Endodermal cell (in vitro differentiated cells): ENCODE data around the gene AOPEP. TPM values are rescaled to one million over a fixed set of nuclear protein-coding genes. Genes with fewer than 3 reads are reported as not detected.
A peak's percentile ranks its signal among the peaks of the same experiment; 100 is the strongest.

ENCODE experiments used
- DNase-seq: peaks from one replicate; pipeline ENCODE4 v3.0.0-alpha.2; 2017
- H3K27ac ChIP-seq: 2 replicates; pipeline ENCODE4 v1.5.1; 2013; ENCODE audit warnings: mild to moderate bottlenecking, low read depth, low read length, moderate library complexity
- H3K27me3 ChIP-seq: 2 replicates; pipeline ENCODE4 v1.6.1; 2013; ENCODE audit warnings: mild to moderate bottlenecking, low read length, moderate library complexity; ENCODE audit not compliant: insufficient read depth, control insufficient read depth, poor library complexity, severe bottlenecking
- H3K36me3 ChIP-seq: 2 replicates; pipeline ENCODE4 v1.7.0; 2013; ENCODE audit warnings: mild to moderate bottlenecking, low read length, moderate library complexity; ENCODE audit not compliant: control insufficient read depth, insufficient read depth
- H3K4me1 ChIP-seq: one replicate; pipeline ENCODE4 v1.7.0; 2013; ENCODE audit warnings: low read length; ENCODE audit not compliant: control insufficient read depth, insufficient read depth
- H3K4me3 ChIP-seq: 2 replicates; pipeline ENCODE4 v1.5.1; 2013; ENCODE audit warnings: mild to moderate bottlenecking, low read length, moderate library complexity
- H3K9ac ChIP-seq: 2 replicates; pipeline ENCODE4 v1.6.1; 2013; ENCODE audit warnings: mild to moderate bottlenecking, low read length, moderate library complexity; ENCODE audit not compliant: poor library complexity, severe bottlenecking; ENCODE audit errors: extremely low read depth
- H3K9me3 ChIP-seq: 2 replicates; pipeline ENCODE4 v1.6.1; 2013; ENCODE audit warnings: mild to moderate bottlenecking, low read length, moderate library complexity; ENCODE audit not compliant: control insufficient read depth
- H3K27ac Mint-ChIP-seq: 2 replicates; pipeline ENCODE4 v1.8.0; 2020; ENCODE audit warnings: mixed read lengths
- H3K27me3 Mint-ChIP-seq: 2 replicates; pipeline ENCODE4 v1.8.0; 2021; ENCODE audit warnings: mild to moderate bottlenecking, mixed read lengths; ENCODE audit not compliant: insufficient read depth
- H3K36me3 Mint-ChIP-seq: 2 replicates; pipeline ENCODE4 v1.8.0; 2020; ENCODE audit warnings: low read depth, mixed read lengths
- H3K4me1 Mint-ChIP-seq: 2 replicates; pipeline ENCODE4 v1.8.0; 2020; ENCODE audit warnings: mixed read lengths
- H3K4me3 Mint-ChIP-seq: 2 replicates; pipeline ENCODE4 v1.8.0; 2020; ENCODE audit warnings: mild to moderate bottlenecking, moderate library complexity, mixed read lengths
- H3K9me3 Mint-ChIP-seq: 2 replicates; pipeline ENCODE4 v1.8.0; 2020; ENCODE audit warnings: mild to moderate bottlenecking, mixed read lengths
- WGBS, 2 experiments: methylation state at CpG; one replicate each; pipeline versions ENCODE4 v1.1.5 to v1.1.7; 2013; ENCODE audit warnings: missing lambda C conversion rate in 2 of 2, mixed read lengths in 1 of 2; ENCODE audit not compliant: insufficient coverage in 1 of 2, insufficient read length in 1 of 2; 5-methylcytosine and 5-hydroxymethylcytosine counted together
- total RNA-seq, 2 donors: library from RNA; stranded (reverse); fragmentation: NEBNext Ultra II Directional in 1 of 2; extraction: Animal tissue kit (Norgen Biotek cat#: 25700) in 1 of 2; gene quantifications; 2 replicates in 1 of 2; 3 replicates in 1 of 2; pipeline ENCODE4 v1.2.1, GENCODE V29; 2021
- TF ChIP-seq, protein P1 (sequence below): fragments of 200-600 bp; sonication (generic); conservative IDR thresholded peaks from 2 replicates; pipeline ENCODE4 v1.5.0; 2021; ENCODE audit warnings: antibody characterized with exemption, mild to moderate bottlenecking

Gene AOPEP
- total RNA-seq, 2 donors from 2014 or later, result 23.4 to 33.7 TPM

- DNase-seq, result no peak
- no peaks in the 10 kb centered on the region for H3K9me3 Mint-ChIP-seq
- H3K4me3 Mint-ChIP-seq, result no peak overlapping the region
- H3K4me1 ChIP-seq, result no peaks in the 10 kb centered on the region
- no peak overlapping the region for H3K27ac ChIP-seq
- WGBS, 2 experiments, result 89 to 100% methylated on average over 3 to 5 of the region's 5 CpGs
- no peaks in the 10 kb centered on the region for H3K9me3 ChIP-seq
- H3K36me3 Mint-ChIP-seq, result peaks cover 5% of the 10 kb centered on the region
- no peak overlapping the region for H3K9ac ChIP-seq
- peaks cover 11% of the 10 kb centered on the region for H3K4me1 Mint-ChIP-seq
- no peak overlapping the region for H3K27ac Mint-ChIP-seq
- no peaks in the 10 kb centered on the region for H3K36me3 ChIP-seq
- no peaks in the 10 kb centered on the region for H3K27me3 ChIP-seq
- H3K4me3 ChIP-seq, result no peak overlapping the region
- H3K27me3 Mint-ChIP-seq, result peaks cover 16% of the 10 kb centered on the region
- TF ChIP-seq, protein P1, sequence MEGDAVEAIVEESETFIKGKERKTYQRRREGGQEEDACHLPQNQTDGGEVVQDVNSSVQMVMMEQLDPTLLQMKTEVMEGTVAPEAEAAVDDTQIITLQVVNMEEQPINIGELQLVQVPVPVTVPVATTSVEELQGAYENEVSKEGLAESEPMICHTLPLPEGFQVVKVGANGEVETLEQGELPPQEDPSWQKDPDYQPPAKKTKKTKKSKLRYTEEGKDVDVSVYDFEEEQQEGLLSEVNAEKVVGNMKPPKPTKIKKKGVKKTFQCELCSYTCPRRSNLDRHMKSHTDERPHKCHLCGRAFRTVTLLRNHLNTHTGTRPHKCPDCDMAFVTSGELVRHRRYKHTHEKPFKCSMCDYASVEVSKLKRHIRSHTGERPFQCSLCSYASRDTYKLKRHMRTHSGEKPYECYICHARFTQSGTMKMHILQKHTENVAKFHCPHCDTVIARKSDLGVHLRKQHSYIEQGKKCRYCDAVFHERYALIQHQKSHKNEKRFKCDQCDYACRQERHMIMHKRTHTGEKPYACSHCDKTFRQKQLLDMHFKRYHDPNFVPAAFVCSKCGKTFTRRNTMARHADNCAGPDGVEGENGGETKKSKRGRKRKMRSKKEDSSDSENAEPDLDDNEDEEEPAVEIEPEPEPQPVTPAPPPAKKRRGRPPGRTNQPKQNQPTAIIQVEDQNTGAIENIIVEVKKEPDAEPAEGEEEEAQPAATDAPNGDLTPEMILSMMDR, result no peak
These were observed 313.6 kb downstream of the AOPEP start for GRCh38 chr9:95040106-95040505.

DNA sequence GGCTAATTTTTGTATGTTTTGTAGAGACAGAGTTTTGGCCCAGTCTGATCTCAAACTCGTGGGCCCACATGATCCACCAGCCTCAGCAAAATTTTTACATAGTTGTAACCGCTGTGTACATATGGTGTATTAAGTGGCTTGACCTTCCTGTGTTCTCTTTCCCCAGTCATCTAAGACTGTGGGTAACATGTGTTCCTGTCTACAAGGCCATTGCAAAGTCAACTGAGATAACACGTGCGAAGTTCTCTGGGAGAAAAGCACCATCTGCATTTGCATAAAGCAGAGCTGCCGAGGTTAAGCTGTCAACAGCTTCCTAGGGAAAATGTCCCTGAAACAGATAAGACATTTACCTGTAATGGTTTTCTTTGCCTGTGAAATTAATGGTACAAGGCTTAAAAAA, 317.3 kb downstream of the AOPEP start:
- Mint-ChIP-seq H3K9me3 (no peaks in the 10 kb centered on the region), H3K4me1 (peaks cover 36% of the 10 kb centered on the region), H3K27me3 (peaks cover 29% of the 10 kb centered on the region), H3K27ac (no peak overlapping the region), H3K4me3 (no peak overlapping the region), H3K36me3 (peaks cover 5% of the 10 kb centered on the region)
- no peak for DNase-seq
- no peak overlapping the region for H3K27ac ChIP-seq
- H3K9me3 ChIP-seq, result no peaks in the 10 kb centered on the region
- WGBS, 2 experiments, result 66 to 82% methylated on average over 5 of the region's 5 CpGs
- peaks cover 4% of the 10 kb centered on the region for H3K4me1 ChIP-seq
- peaks cover 7% of the 10 kb centered on the region for H3K27me3 ChIP-seq
- TF ChIP-seq, protein P1, result no peak
- H3K36me3 ChIP-seq, result no peaks in the 10 kb centered on the region
- no peak overlapping the region for H3K9ac ChIP-seq
- H3K4me3 ChIP-seq, result no peak overlapping the region

DNA sequence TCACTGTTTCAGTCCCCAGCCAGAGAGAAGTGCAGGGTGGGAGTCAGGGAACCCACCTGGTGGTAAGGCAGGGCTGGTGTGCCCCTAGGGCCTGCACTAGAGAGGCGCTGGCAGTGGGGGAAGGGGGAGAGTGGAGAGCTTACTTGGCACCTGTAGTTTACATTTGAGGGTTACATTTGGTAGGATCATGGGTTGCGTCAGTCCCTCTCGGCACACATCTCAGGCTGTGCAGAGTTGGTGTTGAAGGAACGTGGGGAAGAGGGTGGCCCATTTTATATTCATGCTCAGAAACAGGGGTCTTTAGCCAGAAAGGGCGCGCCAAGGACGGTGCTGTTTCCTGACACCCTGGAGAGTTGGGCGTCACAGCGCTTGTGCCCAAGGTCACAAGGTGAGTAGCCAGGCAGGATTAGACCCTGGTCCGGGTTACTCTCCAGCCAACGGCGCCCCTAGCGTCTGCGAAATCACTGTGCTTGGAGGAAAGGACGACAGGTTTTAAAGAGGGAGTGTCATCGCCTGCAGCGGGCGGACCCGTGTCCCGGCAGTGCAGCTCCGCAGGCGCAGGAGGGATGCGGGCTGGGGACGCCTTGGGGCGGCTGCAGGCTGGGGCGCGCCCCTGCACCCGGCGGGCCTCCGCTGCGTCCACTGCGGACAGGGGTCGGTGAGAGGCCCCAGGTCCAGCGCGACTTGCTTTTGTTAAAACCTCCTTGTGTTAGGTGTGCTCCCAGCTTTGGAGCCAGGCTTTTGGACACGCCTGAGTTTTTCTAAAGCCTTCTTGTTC, 318.4 kb downstream of the AOPEP start:
- Mint-ChIP-seq H3K27me3 (peaks cover 32% of the 10 kb centered on the region), H3K4me3 (peak overlapping the region; percentile 48), H3K4me1 (peaks cover 40% of the 10 kb centered on the region), H3K36me3 (peaks cover 3% of the 10 kb centered on the region), H3K27ac (no peak overlapping the region), H3K9me3 (no peaks in the 10 kb centered on the region)
- WGBS, 2 experiments, result 11 to 12% methylated on average over 13 to 36 of the region's 36 CpGs
- no peaks in the 10 kb centered on the region for H3K36me3 ChIP-seq
- H3K9me3 ChIP-seq, result no peaks in the 10 kb centered on the region
- H3K9ac ChIP-seq, result no peak overlapping the region
- peak; percentile 96 for DNase-seq
- peaks cover 7% of the 10 kb centered on the region for H3K27me3 ChIP-seq
- H3K27ac ChIP-seq, result no peak overlapping the region
- H3K4me3 ChIP-seq, result peak overlapping the region; percentile 56
- peaks cover 4% of the 10 kb centered on the region for H3K4me1 ChIP-seq
- TF ChIP-seq, protein P1, result peak; percentile 90
